Subcutaneous adipose tissue (tissue), 4 donors: ENCODE measurements around the gene TOMM5. TPM values are rescaled to one million over a fixed set of nuclear protein-coding genes. Genes with fewer than 3 reads are reported as not detected.

Experiments used
- total RNA-seq, 4 donors: library from RNA; depleted of rRNA; stranded (reverse); fragments of >200 nt; gene quantifications; one replicate each; pipeline ENCODE4 v1.1.0, GENCODE V29; 2016
- TF ChIP-seq, protein P1 (sequence below): fragments of 450-650 bp; IDR thresholded peaks from one replicate; pipeline ENCODE4 v1.5.1; 2016; ENCODE audit warnings: low read depth, mild to moderate bottlenecking, control low read depth, antibody characterized with exemption, moderate library complexity

The TOMM5 gene
- total RNA-seq, 4 donors from 2014 or later: 58.4 to 113 (median 65.9) TPM

DNA sequence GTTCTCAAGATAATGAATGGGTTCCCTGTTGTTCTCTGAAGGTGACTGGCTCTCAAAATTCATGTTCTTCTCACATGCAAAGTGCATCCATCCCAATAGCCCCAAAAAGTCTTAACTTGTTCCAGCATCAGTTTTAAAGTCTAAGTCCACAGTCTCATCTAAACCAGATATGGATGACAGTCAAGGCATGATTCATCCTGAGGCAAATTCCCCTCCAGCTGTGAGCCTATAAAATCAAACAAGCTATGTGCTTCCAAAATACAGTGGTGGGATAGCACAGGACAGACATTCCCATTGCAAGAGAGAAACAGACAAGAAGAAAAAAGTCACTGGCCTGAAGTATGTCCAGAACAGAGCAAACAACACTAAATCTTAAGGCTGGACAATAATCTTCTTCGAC, 41.6 kb downstream of the TOMM5 start:
- TF ChIP-seq, protein P1, sequence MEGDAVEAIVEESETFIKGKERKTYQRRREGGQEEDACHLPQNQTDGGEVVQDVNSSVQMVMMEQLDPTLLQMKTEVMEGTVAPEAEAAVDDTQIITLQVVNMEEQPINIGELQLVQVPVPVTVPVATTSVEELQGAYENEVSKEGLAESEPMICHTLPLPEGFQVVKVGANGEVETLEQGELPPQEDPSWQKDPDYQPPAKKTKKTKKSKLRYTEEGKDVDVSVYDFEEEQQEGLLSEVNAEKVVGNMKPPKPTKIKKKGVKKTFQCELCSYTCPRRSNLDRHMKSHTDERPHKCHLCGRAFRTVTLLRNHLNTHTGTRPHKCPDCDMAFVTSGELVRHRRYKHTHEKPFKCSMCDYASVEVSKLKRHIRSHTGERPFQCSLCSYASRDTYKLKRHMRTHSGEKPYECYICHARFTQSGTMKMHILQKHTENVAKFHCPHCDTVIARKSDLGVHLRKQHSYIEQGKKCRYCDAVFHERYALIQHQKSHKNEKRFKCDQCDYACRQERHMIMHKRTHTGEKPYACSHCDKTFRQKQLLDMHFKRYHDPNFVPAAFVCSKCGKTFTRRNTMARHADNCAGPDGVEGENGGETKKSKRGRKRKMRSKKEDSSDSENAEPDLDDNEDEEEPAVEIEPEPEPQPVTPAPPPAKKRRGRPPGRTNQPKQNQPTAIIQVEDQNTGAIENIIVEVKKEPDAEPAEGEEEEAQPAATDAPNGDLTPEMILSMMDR: no peak

DNA sequence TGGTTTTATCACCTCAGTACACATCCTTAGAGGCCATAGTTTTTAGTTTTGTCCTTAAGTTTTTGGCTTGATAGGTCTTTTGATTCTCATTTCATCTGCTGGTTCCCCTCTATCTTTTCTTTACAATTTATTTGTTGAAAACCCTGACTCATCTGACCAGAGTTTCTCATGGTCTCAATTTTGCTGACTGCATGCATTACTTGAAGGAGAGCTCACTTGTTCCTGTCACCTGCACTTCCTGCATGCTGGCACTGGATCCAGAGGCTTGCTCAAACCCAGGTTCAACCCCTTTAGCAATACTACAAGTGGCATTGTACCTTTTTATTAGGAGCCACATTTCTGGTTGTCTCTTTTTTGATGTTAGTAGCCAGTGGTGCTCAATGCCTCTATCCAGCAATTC, 42.9 kb downstream of the TOMM5 start:
- TF ChIP-seq, protein P1: no peak

DNA sequence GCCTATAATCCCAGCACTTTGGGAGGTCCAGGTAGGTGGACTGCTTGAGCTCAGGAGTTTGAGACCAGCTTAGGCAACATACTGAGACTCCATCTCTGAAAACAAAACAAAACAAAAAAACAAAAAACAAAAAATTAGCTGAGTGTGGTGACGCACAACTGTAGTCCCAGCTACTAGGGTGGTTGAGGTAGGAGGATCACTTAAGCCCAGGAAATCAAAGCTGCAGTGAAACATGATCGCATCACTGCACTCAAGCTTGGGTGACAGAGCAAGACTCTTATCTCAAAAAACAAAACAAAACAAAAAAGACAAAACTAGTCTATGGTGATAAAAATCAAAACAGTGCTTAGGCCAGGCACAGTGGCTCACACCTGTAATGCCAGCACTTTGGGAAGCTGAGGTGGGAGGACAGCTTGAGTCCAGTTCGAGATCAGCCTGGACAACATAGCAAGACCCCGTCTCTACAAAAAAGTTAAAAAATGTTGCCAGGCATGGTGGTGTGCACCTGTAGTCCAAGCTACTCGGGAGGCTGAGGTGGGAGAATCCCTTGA, 45.0 kb downstream of the TOMM5 start:
- TF ChIP-seq, protein P1: no peak

- TF ChIP-seq, protein P1: no peak
Measured at GRCh38 chr9:37543468-37543867, 48.9 kb downstream of the TOMM5 start.

- TF ChIP-seq, protein P1: no peak
Measured at GRCh38 chr9:37542895-37543294, 49.5 kb downstream of the TOMM5 start.

DNA sequence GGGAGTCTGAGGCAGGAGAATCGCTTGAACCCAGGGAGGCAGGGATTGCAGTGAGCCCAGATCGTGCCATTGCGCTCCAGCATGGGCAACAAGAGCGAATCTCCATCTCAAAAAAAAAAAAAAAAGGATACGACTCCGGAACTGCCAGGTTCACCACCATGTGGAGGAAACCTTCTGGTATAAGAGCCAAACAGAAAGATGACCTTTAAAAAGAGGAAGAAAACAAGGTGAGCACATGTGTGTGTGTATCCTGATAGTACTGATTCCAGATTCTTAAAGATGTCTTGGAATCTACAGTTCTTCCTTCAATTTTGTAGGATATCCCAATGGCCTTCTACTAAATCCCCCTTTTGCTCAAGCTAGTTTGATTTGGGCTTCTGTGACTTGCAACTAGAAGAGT, 49.9 kb downstream of the TOMM5 start:
- TF ChIP-seq, protein P1: no peak

DNA sequence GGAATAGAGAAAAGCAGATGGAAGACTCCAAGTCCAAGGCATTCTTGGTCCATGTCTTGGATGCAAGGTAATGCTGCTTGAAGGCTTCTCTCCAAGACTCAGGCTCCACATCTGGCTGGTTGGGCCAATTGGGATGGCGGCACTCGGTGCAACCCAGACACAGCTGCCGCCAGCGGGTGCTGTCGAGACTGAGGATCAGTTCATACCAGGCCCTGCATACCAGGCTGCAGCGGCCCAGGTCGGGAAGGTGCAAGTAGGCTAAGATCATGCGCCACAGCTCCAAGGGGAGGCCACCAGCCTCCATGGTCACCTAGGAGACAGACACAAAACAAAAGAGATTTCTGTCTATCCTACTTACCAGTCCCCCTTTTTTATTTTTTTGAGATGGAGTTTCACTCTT, 50.9 kb downstream of the TOMM5 start:
- TF ChIP-seq, protein P1: no peak

DNA sequence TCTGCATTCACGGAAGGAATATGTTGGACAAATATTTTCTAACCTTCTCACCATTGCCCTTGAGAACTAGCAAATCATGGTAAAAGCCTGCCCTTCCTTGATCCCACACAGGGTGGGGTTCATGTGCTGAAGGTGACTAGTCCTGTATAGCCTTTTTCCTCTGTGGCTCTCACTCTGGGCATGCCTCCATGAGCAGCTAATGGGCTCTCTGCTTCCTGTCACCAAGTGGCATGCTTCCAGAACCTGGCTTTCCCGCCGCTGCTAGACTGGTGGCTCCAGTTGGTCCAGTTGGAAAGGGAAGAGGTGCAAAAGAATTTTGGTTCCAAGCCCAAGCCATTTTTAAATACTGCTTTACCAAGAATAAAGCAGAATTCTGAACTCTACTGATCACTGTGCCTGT, 51.8 kb downstream of the TOMM5 start:
- TF ChIP-seq, protein P1: no peak
